Muscle layer of duodenum (tissue), 2 donors: ENCODE data around the gene PARD6G.
"Not testable (repeated sequence)": the region's sequence is repeated elsewhere in the genome, so short reads cannot be mapped to it uniquely, and the experiment has no call there.

ENCODE experiments used
- H3K27ac ChIP-seq: one replicate; pipeline ENCODE4 v1.7.0; 2013; ENCODE audit warnings: mild to moderate bottlenecking, low read length
- H3K27me3 ChIP-seq: one replicate; pipeline ENCODE4 v1.7.0; 2013; ENCODE audit warnings: low read depth, mild to moderate bottlenecking, control low read depth, low read length
- H3K36me3 ChIP-seq, 2 donors: one replicate each; pipeline ENCODE4 v1.7.0; 2013; ENCODE audit warnings: low read length in 2 of 2, control low read depth in 1 of 2, mild to moderate bottlenecking in 1 of 2; ENCODE audit not compliant: insufficient read depth in 2 of 2, control insufficient read depth in 1 of 2
- H3K4me1 ChIP-seq, 2 donors: one replicate each; pipeline ENCODE4 v1.7.0; 2013; ENCODE audit warnings: low read length in 2 of 2, mild to moderate bottlenecking in 2 of 2, control low read depth in 1 of 2, moderate library complexity in 1 of 2; ENCODE audit not compliant: insufficient read depth in 2 of 2, control insufficient read depth in 1 of 2
- H3K4me3 ChIP-seq, 2 donors: one replicate each; pipeline ENCODE4 v1.7.0; 2013; ENCODE audit warnings: low read length in 2 of 2, low read depth in 1 of 2, mild to moderate bottlenecking in 1 of 2
- H3K9me3 ChIP-seq, 2 donors: one replicate each; pipeline ENCODE4 v1.7.0; 2013; ENCODE audit warnings: low read length in 2 of 2, control low read depth in 1 of 2, mild to moderate bottlenecking in 1 of 2; ENCODE audit not compliant: control insufficient read depth in 1 of 2
- donor health status: healthy.

Gene PARD6G, protein sequence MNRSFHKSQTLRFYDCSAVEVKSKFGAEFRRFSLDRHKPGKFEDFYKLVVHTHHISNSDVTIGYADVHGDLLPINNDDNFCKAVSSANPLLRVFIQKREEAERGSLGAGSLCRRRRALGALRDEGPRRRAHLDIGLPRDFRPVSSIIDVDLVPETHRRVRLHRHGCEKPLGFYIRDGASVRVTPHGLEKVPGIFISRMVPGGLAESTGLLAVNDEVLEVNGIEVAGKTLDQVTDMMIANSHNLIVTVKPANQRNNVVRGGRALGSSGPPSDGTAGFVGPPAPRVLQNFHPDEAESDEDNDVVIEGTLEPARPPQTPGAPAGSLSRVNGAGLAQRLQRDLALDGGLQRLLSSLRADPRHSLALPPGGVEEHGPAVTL

DNA sequence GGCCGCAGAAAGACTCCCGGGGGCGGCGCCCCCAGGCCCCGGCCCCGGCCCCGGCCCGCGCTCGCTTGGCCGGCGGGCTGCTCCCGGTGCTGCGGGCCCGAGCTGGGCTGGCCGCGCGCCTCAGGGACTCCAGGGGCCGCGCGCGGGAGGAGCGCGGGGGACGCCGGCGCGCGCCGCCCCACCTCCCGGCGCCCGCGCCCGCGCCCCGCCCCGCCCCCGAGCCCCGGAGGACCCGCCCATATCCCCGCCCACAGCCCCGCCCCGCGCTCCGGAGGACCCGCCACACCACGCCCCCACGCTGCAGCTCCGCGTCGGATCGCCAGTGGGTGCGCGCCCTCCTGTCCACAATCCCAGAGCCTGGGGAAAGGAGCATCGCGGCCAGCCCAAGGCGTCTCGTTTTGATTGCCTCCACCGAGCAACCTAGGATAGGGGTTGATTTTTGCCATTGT is at the start of gene PARD6G:
Gene PARD6G (minus strand): TSS at position 122 of the 449 bp plus-strand sequence. CDS start 166 bp downstream, outside the sequence.
- Histone ChIP-seq H3K36me3 (no peaks in the 10 kb centered on the region), H3K9me3 (no peaks in the 10 kb centered on the region), H3K27me3 (no peaks in the 10 kb centered on the region), H3K4me3 (peak within 1 kb of the TSS; percentile 30 to 93), H3K27ac (no peak within 1 kb of the TSS), H3K4me1 (peaks cover 0 to 5% of the 10 kb centered on the region in 2 donors)

DNA sequence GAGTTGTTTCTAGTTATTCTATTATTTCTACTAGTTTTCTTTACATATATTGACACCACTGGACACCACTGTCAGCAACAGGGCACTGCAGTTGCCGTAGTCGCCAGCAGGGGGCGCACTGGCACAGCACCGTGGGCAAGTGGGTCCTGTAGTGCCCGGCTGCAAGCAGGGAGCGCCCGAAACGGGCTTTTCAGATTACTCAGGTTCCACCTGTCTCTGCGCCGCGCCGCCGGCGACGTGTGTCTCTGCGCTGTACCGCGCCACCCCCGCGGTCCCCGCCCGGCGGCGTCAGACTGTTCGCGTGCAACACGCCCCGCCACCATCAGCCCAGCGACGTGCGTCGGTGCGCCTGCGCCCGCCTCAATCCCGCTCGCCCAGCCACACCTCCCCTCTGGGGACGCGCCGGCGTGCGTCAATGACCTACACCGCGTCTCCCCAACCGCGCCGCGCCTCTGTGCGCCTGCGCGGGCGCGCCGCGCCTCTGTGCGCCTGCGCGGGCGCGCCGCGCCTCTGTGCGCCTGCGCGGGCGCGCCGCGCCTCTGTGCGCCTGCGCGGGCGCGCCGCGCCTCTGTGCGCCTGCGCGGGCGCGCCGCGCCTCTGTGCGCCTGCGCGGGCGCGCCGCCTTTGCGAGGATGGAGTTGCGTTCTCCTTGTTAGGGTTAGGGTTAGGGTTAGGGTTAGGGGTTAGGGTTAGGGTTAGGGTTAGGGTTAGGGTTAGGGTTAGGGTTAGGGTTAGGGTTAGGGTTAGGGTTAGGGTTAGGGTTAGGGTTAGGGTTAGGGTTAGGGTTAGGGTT is 15.1 kb upstream of the PARD6G start:
- not testable (repeated sequence) for H3K36me3 ChIP-seq, H3K27ac ChIP-seq, H3K9me3 ChIP-seq, H3K4me1 ChIP-seq, H3K27me3 ChIP-seq, H3K4me3 ChIP-seq

DNA sequence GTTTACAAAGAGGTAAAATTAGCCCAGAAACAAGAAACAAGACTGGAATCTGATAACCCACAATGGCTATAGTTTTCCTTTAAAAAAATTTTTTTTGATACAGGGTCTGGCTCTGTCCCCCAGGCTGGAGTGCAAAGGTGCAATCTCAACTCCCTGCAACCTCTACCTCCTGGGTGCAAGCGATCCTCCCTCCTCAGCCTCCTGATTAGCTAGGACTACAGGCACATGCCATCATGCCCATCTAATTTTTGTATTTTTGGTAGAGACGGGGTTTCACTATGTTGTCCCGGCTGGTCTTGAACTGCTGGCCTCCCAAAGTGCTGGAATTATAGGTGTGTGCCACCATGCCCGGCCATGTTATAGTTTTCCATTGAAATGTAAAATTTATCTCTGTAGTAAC is 12.3 kb upstream of the PARD6G start:
- no peaks in the 10 kb centered on the region for H3K27me3 ChIP-seq

DNA sequence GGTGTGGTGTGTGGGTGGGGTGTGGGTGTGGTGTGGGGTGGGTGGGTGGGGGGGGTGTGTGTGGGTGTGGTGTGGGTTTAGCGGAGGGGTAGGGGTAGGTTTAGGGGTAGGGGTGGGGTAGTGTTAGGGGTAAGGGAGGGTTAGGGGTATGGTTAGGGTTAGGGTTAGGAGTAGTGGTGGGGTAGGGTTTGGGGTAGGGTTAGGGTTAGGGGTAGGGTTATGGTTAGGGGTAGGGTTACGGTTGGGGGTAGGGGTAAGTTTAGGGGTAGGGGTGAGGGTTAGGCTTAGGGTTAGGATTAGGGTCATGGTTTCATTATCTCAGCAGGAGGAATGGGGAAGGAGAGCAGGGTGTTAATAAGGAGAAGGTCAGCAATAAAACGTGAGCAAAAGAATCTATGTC is 11.3 kb upstream of the PARD6G start:
- Histone ChIP-seq H3K27me3 (no peaks in the 10 kb centered on the region), H3K4me3 (no peak overlapping the region), H3K27ac (no peak overlapping the region), H3K9me3 (no peaks in the 10 kb centered on the region), H3K36me3 (no peaks in the 10 kb centered on the region), H3K4me1 (no peaks in the 10 kb centered on the region)

More for the DNA sequence above, 12.3 kb upstream of the PARD6G start:
- Histone ChIP-seq H3K36me3 (no peaks in the 10 kb centered on the region), H3K9me3 (no peaks in the 10 kb centered on the region), H3K4me1 (no peaks in the 10 kb centered on the region), H3K27ac (no peak overlapping the region), H3K4me3 (no peak overlapping the region)

DNA sequence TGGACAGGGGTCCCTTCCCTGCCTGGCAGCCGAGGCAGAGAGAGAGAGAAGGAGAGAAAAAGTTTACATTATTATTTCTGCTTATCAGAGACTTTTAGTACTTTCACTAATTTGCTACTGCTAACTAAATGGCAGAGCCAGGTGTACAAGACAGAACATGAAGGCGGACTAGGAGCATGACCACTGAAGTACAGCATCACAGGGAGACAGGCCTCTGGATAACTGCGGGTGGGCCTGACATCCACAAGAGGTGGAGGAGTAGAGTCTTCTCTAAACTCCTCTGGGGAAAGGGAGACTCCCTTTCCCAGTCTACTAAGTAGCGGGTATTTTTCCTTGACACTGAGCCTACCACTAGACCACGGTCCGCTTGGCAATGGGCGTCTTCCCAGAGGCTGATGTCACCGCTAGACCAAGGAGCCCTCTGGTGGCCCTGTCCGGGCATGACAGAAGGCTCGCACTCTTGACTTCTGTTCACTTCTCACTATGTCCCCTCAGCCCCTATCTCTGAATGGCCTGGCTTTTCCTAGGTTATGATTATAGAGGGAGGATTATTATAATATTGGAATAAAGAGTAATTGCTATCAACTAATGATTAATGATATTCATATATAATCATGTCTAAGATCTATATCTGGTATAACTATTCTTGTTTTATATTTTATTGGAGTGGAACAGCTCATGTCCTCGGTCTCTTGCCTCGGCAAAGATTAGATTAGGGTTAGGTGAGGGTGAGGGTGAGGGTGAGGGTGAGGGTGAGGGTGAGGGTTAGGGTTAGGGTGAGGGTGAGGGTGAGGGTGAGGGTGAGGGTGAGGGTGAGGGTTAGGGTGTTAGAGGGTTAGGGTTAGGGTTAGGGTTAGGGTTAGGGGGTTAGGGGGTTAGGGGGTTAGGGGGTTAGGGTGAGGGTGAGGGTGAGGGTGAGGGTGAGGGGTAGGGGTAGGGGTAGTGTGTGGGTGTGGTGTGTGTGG is 10.5 kb upstream of the PARD6G start:
- H3K36me3 ChIP-seq, H3K4me3 ChIP-seq, H3K4me1 ChIP-seq, H3K9me3 ChIP-seq, H3K27me3 ChIP-seq, H3K27ac ChIP-seq: not testable (repeated sequence)

DNA sequence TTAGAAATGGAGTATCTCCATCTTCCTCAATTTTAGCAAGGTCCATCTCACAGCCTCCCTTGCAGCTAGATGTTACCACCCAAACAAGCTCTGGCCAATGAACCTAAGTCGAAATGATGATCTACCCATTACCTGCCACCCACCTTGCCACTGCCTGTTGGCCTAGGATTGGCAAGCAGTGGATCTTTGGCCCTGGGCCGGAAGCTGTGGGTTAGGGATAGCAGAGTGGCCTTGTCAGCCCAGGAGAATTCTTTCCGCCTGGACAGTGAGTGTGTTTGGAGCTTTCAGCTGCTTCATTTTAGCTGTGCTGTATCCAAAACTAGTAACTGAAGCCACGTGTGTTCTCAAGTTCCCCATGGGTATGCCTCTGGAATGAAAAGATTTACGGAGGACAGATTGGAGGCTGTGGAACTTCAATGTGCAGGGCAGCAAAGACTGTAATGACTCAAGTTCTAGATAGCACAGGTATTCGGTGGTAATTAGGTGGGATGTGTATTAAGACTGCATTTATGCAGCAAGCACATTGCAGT is 7.7 kb upstream of the PARD6G start:
- Histone ChIP-seq H3K36me3 (no peaks in the 10 kb centered on the region), H3K9me3 (no peaks in the 10 kb centered on the region), H3K4me1 (no peaks in the 10 kb centered on the region), H3K27ac (no peak overlapping the region), H3K4me3 (no peak overlapping the region), H3K27me3 (no peaks in the 10 kb centered on the region)

DNA sequence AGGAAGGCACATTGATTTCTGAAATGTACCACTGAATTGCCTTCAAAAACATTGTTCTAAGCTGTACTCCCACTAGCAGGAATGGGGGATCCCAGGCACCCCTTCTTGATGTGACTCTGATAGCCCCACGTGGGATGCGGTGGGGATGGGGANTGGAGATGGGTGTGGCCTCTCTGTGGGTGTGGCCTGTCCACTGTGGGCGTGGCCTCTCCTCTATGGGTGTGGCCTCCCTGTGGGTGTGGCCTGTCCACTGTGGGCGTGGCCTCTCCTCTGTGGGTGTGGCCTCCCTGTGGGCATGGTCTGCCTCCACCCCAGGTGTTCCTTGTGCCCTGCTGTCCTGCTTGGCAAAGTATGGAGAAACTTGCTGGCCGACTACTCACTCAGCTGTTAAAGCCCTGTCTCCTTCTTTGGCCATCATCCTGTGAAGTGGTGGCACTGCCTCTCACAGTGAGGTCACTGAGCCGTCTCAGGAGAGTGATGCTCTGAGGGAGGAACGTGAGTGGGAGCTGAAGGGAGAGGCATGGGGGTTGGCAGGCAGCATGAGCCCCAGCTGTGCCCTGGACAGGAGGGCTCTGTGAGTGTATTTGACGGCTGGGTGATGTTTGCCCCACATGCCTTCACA is 6.7 kb upstream of the PARD6G start:
- Histone ChIP-seq H3K9me3 (no peaks in the 10 kb centered on the region), H3K27ac (no peak overlapping the region), H3K27me3 (no peaks in the 10 kb centered on the region), H3K4me3 (no peak overlapping the region), H3K36me3 (no peaks in the 10 kb centered on the region), H3K4me1 (no peaks in the 10 kb centered on the region)

DNA sequence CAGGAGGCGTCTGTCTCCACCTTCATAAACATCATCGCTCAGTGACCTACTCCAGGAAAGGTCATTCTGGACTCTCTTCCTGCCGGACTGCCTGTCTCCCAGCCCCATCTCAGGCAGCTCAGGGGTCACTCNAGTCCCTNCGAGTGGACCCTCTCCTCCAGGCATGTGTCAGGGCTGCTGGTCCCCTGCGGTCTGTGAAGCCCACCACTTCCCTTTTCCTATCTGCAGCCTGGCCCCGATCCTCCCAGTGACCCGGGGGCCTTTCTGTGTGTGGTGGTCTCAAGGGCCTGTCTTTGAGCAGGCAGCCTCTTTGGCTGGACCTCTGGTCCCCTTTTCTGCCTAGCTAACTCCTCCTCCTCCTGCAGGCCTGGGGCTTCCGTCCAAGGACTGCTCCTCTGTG is 5.9 kb upstream of the PARD6G start:
- H3K4me1 ChIP-seq = no peaks in the 10 kb centered on the region
- no peaks in the 10 kb centered on the region for H3K36me3 ChIP-seq
- no peak overlapping the region for H3K4me3 ChIP-seq
- H3K27me3 ChIP-seq = no peaks in the 10 kb centered on the region
- no peak overlapping the region for H3K27ac ChIP-seq
- H3K9me3 ChIP-seq = no peaks in the 10 kb centered on the region

DNA sequence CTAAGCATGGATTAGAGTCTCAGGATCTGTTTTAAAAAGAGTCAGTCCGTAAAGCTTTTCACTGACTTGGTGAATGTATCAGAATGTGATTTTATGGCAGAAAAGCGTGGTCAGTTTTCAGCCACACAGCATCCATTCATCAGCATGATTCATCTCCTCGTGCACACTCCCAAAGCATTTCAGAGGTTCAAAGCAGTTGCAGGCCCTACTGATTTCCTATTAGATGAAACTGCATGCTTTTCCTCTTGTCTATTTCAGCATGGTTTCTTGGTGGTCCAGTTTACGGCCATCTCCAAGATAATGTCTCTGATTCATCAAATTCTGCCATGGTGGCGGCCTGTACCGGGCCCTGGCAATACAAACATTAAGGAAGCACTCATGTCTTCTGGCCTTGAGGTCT is 4.8 kb upstream of the PARD6G start:
- no peaks in the 10 kb centered on the region for H3K4me1 ChIP-seq
- no peaks in the 10 kb centered on the region for H3K27me3 ChIP-seq
- no peaks in the 10 kb centered on the region for H3K9me3 ChIP-seq
- H3K36me3 ChIP-seq = no peaks in the 10 kb centered on the region
- H3K27ac ChIP-seq = no peak overlapping the region
- H3K4me3 ChIP-seq = no peak overlapping the region

DNA sequence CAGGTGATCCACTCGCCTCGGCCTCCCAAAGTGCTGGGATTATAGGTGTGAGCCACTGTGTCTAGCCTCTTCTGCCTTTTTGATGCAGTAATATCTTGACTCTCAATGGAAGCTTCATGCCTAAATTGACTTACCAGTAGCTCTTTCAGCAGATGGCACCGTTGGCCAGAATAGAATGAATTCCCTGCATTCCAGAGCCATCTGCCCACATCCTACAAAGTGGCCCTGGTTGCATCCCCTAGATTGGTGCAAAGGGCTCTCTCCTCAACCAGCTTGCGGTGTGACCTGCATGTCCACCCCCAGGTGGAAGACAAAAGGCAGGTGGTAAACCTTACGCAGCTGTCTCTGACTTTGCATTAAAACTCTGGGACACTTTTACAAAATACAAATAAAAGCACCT is 4.4 kb upstream of the PARD6G start:
- no peak overlapping the region for H3K27ac ChIP-seq
- no peaks in the 10 kb centered on the region for H3K27me3 ChIP-seq
- H3K9me3 ChIP-seq = no peaks in the 10 kb centered on the region
- no peaks in the 10 kb centered on the region for H3K36me3 ChIP-seq
- H3K4me3 ChIP-seq = no peak overlapping the region
- peaks cover 0 to 2% of the 10 kb centered on the region in 2 donors for H3K4me1 ChIP-seq
